ENCODE results near the gene CACNA1G. TPM values are rescaled to one million over a fixed set of nuclear protein-coding genes. Genes with fewer than 3 reads are reported as not detected.

CACNA1G gene
- total RNA-seq, 1 donor from 2014 or later, result not detected

GRCh38 chr17:50594128-50594823 lies 33.8 kb downstream of the CACNA1G start:
- DNase-seq (ENCODE audit: low spot score), result no peak
- TF ChIP-seq, protein P1, sequence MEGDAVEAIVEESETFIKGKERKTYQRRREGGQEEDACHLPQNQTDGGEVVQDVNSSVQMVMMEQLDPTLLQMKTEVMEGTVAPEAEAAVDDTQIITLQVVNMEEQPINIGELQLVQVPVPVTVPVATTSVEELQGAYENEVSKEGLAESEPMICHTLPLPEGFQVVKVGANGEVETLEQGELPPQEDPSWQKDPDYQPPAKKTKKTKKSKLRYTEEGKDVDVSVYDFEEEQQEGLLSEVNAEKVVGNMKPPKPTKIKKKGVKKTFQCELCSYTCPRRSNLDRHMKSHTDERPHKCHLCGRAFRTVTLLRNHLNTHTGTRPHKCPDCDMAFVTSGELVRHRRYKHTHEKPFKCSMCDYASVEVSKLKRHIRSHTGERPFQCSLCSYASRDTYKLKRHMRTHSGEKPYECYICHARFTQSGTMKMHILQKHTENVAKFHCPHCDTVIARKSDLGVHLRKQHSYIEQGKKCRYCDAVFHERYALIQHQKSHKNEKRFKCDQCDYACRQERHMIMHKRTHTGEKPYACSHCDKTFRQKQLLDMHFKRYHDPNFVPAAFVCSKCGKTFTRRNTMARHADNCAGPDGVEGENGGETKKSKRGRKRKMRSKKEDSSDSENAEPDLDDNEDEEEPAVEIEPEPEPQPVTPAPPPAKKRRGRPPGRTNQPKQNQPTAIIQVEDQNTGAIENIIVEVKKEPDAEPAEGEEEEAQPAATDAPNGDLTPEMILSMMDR (IDR thresholded peaks at IDR 0.05; ENCODE audit: unreplicated experiment), result no peak

GRCh38 chr17:50594892-50595291 lies 34.4 kb downstream of the CACNA1G start:
- Mint-ChIP-seq H3K4me1 (ENCODE audit: unreplicated experiment) (no peaks in the 10 kb centered on the region), H3K27me3 (ENCODE audit: unreplicated experiment) (peaks cover 12% of the 10 kb centered on the region), H3K36me3 (ENCODE audit: low read depth, unreplicated experiment) (no peaks in the 10 kb centered on the region), H3K4me3 (ENCODE audit: unreplicated experiment) (no peak overlapping the region), H3K27ac (ENCODE audit: unreplicated experiment) (no peak overlapping the region), H3K9me3 (ENCODE audit: unreplicated experiment) (no peaks in the 10 kb centered on the region)
- no peak for DNase-seq (ENCODE audit: low spot score)
- TF ChIP-seq, protein P1 (IDR thresholded peaks at IDR 0.05; ENCODE audit: unreplicated experiment), result no peak

More at GRCh38 chr17:50594128-50594823, 33.8 kb downstream of the CACNA1G start:
- H3K27me3 Mint-ChIP-seq (ENCODE audit: unreplicated experiment), result peaks cover 13% of the 10 kb centered on the region
- H3K27ac Mint-ChIP-seq (ENCODE audit: unreplicated experiment), result no peak overlapping the region
- no peak overlapping the region for H3K4me3 Mint-ChIP-seq (ENCODE audit: unreplicated experiment)
- H3K36me3 Mint-ChIP-seq (ENCODE audit: low read depth, unreplicated experiment), result no peaks in the 10 kb centered on the region
- H3K4me1 Mint-ChIP-seq (ENCODE audit: unreplicated experiment), result no peaks in the 10 kb centered on the region
- no peaks in the 10 kb centered on the region for H3K9me3 Mint-ChIP-seq (ENCODE audit: unreplicated experiment)

DNA sequence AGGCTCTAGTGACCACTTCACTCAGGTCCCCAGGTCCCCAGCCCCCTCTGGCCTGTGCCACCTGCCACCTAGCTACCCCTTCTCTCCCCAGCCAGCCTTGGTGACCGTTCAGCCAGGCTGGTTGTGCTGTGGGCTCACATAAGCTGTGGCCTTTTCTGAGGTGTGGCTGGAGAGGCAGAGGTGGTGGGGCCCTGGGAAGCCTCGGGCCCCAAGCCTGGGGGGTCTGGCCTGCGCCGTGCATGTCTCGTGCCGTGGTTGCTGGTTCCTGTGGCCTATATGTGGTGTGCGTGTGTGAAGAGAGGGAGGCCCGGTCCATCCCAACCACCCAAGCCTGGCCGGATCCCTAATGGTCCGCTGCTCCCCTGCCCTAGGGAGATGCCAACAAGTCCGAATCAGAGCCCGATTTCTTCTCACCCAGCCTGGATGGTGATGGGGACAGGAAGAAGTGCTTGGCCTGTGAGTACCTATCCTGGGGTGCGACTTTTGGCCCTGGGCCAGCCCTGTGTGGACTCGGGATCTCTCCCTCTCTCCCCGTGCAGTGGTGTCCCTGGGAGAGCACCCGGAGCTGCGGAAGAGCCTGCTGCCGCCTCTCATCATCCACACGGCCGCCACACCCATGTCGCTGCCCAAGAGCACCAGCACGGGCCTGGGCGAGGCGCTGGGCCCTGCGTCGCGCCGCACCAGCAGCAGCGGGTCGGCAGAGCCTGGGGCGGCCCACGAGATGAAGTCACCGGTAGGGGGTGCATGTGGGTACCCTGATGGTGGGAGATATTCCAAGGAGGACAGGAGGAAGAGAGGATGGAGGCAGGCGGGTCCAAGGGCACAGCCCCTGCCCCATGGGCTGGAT lies 35.9 kb downstream of the CACNA1G start:
- TF ChIP-seq, protein P1 (IDR thresholded peaks at IDR 0.05; ENCODE audit: unreplicated experiment), result peak; percentile 54
- H3K9me3 Mint-ChIP-seq (ENCODE audit: unreplicated experiment), result no peaks in the 10 kb centered on the region
- H3K27ac Mint-ChIP-seq (ENCODE audit: unreplicated experiment), result no peak overlapping the region
- peak; percentile 65 for DNase-seq (ENCODE audit: low spot score)
- no peaks in the 10 kb centered on the region for H3K36me3 Mint-ChIP-seq (ENCODE audit: low read depth, unreplicated experiment)
- H3K4me3 Mint-ChIP-seq (ENCODE audit: unreplicated experiment), result no peak overlapping the region
- H3K4me1 Mint-ChIP-seq (ENCODE audit: unreplicated experiment), result no peaks in the 10 kb centered on the region
- H3K27me3 Mint-ChIP-seq (ENCODE audit: unreplicated experiment), result peaks cover 8% of the 10 kb centered on the region

- TF ChIP-seq, protein P1 (IDR thresholded peaks at IDR 0.05; ENCODE audit: unreplicated experiment), result no peak
- Mint-ChIP-seq H3K27ac (ENCODE audit: unreplicated experiment) (no peak overlapping the region), H3K27me3 (ENCODE audit: unreplicated experiment) (peaks cover 12% of the 10 kb centered on the region), H3K4me3 (ENCODE audit: unreplicated experiment) (no peak overlapping the region), H3K36me3 (ENCODE audit: low read depth, unreplicated experiment) (no peaks in the 10 kb centered on the region), H3K4me1 (ENCODE audit: unreplicated experiment) (no peaks in the 10 kb centered on the region), H3K9me3 (ENCODE audit: unreplicated experiment) (no peaks in the 10 kb centered on the region)
- DNase-seq (ENCODE audit: low spot score), result no peak
Observed at GRCh38 chr17:50598487-50598886, 38.0 kb downstream of the CACNA1G start.

- H3K4me3 Mint-ChIP-seq (ENCODE audit: unreplicated experiment), result no peak overlapping the region
Observed at GRCh38 chr17:50599606-50600005, 39.1 kb downstream of the CACNA1G start.

More at GRCh38 chr17:50599606-50600005, 39.1 kb downstream of the CACNA1G start:
- TF ChIP-seq, protein P1 (IDR thresholded peaks at IDR 0.05; ENCODE audit: unreplicated experiment), result no peak
- no peaks in the 10 kb centered on the region for H3K36me3 Mint-ChIP-seq (ENCODE audit: low read depth, unreplicated experiment)
- DNase-seq (ENCODE audit: low spot score), result no peak
- H3K27ac Mint-ChIP-seq (ENCODE audit: unreplicated experiment), result no peak overlapping the region
- no peaks in the 10 kb centered on the region for H3K4me1 Mint-ChIP-seq (ENCODE audit: unreplicated experiment)
- peaks cover 12% of the 10 kb centered on the region for H3K27me3 Mint-ChIP-seq (ENCODE audit: unreplicated experiment)
- H3K9me3 Mint-ChIP-seq (ENCODE audit: unreplicated experiment), result no peaks in the 10 kb centered on the region
